SK-N-SH (cell line): Measurements from ENCODE around the gene ACTR3.

Experiments used
- EP300 ChIP-seq, 2 experiments: IDR thresholded peaks; 2 replicates each; pipeline versions ENCODE4 v1.4.0 to v1.6.1; 2012; ENCODE audit warnings: borderline replicate concordance in 1 of 2, low read depth in 1 of 2, low read length in 1 of 2
- EZH2phosphoT487 ChIP-seq: fragments of 200-600 bp; sonication (generic); IDR thresholded peaks from 2 replicates; pipeline ENCODE4 v1.6.1; 2017; ENCODE audit warnings: low read depth, mixed run types, mild to moderate bottlenecking, antibody characterized with exemption, moderate library complexity, borderline replicate concordance
- FOSL2 ChIP-seq: IDR thresholded peaks from 2 replicates; pipeline ENCODE4 v1.4.0; 2012; ENCODE audit warnings: low read depth, mild to moderate bottlenecking, moderate library complexity, borderline replicate concordance
- FOXM1 ChIP-seq: IDR thresholded peaks from 2 replicates; pipeline ENCODE4 v1.4.0; 2012; ENCODE audit warnings: low read depth, mild to moderate bottlenecking
- GABPA ChIP-seq: IDR thresholded peaks from 2 replicates; pipeline ENCODE4 v1.4.0; 2012; ENCODE audit warnings: low read depth, mild to moderate bottlenecking
- NRF1 ChIP-seq: IDR thresholded peaks from 2 replicates; pipeline ENCODE4 v1.6.1; 2012; ENCODE audit warnings: low read depth, mild to moderate bottlenecking, low read length
- POLR2AphosphoS5 ChIP-seq: IDR thresholded peaks from 2 replicates; pipeline ENCODE4 v1.6.1; 2012; ENCODE audit warnings: low read depth, low read length
- USF1 ChIP-seq: IDR thresholded peaks from 2 replicates; pipeline ENCODE4 v1.4.0; 2012; ENCODE audit warnings: low read depth, borderline replicate concordance
- YY1 ChIP-seq: IDR thresholded peaks from 2 replicates; pipeline ENCODE4 v1.4.0; 2012; ENCODE audit warnings: low read depth, mild to moderate bottlenecking
- TF ChIP-seq, protein P1 (sequence below): fragments of 200-600 bp; sonication (generic); IDR thresholded peaks from 2 replicates; pipeline ENCODE4 v1.6.1; 2017; ENCODE audit warnings: antibody characterized with exemption, mild to moderate bottlenecking, moderate library complexity
- TF ChIP-seq, protein P2 (sequence below): IDR thresholded peaks from 2 replicates; pipeline ENCODE4 v1.6.1; 2012; ENCODE audit warnings: mild to moderate bottlenecking, low read depth, low read length, moderate library complexity

DNA sequence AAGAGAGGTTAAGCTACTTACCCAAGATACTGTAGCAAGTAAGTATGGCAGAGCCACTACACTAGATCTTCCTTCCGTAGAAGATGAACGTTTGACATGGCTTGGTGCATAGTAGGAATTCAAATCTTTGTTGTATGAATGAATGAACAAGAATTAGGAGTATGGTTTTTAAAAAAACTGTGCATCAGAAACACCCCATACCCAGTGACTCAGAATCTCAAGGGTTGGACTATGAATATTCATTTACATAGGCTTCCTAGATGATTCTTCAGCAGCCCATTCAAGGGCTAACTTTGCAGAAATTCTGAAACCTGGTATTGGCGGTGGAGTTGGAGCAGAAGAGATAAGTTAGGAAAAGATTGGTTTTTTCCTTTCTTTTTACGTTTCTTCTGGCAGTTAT lies 5.4 kb downstream of the ACTR3 start:
- no peak for TF ChIP-seq POLR2AphosphoS5
- TF ChIP-seq GABPA, result no peak
- no peak for TF ChIP-seq EP300 (IDR thresholded peaks at IDR 0.05; ENCODE audit: borderline replicate concordance in 1 of 2, low read depth in 1 of 2, low read length in 1 of 2)
- TF ChIP-seq, protein P1, sequence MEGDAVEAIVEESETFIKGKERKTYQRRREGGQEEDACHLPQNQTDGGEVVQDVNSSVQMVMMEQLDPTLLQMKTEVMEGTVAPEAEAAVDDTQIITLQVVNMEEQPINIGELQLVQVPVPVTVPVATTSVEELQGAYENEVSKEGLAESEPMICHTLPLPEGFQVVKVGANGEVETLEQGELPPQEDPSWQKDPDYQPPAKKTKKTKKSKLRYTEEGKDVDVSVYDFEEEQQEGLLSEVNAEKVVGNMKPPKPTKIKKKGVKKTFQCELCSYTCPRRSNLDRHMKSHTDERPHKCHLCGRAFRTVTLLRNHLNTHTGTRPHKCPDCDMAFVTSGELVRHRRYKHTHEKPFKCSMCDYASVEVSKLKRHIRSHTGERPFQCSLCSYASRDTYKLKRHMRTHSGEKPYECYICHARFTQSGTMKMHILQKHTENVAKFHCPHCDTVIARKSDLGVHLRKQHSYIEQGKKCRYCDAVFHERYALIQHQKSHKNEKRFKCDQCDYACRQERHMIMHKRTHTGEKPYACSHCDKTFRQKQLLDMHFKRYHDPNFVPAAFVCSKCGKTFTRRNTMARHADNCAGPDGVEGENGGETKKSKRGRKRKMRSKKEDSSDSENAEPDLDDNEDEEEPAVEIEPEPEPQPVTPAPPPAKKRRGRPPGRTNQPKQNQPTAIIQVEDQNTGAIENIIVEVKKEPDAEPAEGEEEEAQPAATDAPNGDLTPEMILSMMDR, result no peak
- no peak for TF ChIP-seq USF1
- TF ChIP-seq, protein P2, sequence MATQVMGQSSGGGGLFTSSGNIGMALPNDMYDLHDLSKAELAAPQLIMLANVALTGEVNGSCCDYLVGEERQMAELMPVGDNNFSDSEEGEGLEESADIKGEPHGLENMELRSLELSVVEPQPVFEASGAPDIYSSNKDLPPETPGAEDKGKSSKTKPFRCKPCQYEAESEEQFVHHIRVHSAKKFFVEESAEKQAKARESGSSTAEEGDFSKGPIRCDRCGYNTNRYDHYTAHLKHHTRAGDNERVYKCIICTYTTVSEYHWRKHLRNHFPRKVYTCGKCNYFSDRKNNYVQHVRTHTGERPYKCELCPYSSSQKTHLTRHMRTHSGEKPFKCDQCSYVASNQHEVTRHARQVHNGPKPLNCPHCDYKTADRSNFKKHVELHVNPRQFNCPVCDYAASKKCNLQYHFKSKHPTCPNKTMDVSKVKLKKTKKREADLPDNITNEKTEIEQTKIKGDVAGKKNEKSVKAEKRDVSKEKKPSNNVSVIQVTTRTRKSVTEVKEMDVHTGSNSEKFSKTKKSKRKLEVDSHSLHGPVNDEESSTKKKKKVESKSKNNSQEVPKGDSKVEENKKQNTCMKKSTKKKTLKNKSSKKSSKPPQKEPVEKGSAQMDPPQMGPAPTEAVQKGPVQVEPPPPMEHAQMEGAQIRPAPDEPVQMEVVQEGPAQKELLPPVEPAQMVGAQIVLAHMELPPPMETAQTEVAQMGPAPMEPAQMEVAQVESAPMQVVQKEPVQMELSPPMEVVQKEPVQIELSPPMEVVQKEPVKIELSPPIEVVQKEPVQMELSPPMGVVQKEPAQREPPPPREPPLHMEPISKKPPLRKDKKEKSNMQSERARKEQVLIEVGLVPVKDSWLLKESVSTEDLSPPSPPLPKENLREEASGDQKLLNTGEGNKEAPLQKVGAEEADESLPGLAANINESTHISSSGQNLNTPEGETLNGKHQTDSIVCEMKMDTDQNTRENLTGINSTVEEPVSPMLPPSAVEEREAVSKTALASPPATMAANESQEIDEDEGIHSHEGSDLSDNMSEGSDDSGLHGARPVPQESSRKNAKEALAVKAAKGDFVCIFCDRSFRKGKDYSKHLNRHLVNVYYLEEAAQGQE, result no peak
- no peak for TF ChIP-seq EZH2phosphoT487
- TF ChIP-seq FOXM1, result no peak
- TF ChIP-seq YY1, result no peak
- no peak for TF ChIP-seq FOSL2
- no peak for TF ChIP-seq NRF1
